GM21786 (cell line): Measurements from ENCODE around the gene PLCB2.

Experiments
- ATAC-seq: cut with Tn5 transposase; IDR thresholded peaks from one replicate; pipeline ENCODE4 v1.9.1; 2021; ENCODE audit not compliant: unreplicated experiment

PLCB2 gene

DNA sequence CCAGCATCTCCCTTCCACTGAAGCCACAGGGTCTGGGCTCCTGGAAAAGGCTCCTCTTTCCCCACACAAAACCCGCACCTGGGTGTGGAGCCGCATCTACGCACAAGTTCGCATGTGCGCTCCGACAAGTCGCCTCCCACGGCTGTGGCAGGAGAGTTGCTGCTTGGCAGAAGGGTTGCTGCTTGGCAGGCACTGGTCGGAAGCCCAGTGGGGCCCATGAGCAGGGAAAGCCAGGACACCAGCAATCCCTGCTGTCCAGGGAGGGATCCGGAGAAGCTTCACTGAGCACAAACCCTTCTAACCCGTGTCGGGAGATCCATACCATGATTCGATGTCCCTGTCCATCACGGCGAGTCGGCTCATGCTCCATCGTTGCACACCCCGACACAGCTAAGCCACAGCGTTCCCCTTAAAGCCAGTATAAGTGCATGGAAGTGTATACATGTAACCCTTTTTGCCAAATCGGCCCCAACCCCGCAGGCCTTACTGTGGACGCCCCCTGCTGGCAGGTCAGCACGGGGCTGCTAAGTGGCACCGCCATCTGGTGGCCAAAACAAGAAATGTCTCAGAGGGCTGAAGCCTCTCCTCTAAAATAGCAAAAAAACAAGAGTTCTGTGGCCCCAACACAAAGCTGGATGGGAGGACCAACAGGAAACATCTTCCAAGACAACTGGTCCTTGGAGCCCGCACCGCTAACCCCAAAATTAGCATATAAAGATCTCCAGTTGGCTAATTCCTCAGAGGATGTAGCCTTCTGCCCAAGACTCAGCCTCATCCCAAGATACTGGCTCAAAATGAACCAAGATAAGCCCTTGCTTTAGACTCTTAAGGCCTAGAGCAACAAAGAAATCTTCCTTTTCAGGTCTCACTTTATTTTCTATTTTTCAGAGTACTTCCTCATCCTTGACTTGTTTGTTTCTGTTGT is 33.1 kb downstream of the PLCB2 start:
- peak; percentile 52 for ATAC-seq

DNA sequence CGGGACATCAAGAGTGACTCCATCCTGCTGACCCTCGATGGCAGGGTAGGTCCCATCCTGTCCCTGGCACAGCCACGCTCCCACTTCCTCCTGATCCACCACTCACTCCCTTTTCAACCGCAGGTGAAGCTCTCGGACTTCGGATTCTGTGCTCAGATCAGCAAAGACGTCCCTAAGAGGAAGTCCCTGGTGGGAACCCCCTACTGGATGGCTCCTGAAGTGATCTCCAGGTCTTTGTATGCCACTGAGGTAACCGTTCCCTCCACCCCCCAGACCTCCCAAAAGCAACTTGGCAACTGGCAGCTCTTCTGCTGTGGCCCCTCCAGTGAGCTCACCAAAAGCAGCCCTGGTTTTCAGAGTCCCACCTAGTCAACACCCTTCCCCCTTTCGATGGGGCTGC is 34.3 kb downstream of the PLCB2 start:
- no peak for ATAC-seq

DNA sequence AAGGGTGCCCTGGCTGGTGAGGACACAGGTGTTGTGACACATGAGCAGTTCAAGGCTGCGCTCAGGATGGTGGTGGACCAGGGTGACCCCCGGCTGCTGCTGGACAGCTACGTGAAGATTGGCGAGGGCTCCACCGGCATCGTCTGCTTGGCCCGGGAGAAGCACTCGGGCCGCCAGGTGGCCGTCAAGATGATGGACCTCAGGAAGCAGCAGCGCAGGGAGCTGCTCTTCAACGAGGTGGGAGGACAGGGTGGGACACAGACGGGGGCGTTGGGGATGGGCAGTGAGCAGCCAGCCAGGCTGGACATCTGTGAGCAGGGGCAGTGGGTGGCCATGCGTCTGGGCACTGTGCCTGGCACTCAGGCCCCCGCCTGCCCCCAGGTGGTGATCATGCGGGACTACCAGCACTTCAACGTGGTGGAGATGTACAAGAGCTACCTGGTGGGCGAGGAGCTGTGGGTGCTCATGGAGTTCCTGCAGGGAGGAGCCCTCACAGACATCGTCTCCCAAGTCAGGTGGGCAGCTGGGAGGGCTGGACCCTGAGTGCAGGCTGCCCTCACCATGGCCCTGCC is 35.2 kb downstream of the PLCB2 start:
- ATAC-seq, result no peak

DNA sequence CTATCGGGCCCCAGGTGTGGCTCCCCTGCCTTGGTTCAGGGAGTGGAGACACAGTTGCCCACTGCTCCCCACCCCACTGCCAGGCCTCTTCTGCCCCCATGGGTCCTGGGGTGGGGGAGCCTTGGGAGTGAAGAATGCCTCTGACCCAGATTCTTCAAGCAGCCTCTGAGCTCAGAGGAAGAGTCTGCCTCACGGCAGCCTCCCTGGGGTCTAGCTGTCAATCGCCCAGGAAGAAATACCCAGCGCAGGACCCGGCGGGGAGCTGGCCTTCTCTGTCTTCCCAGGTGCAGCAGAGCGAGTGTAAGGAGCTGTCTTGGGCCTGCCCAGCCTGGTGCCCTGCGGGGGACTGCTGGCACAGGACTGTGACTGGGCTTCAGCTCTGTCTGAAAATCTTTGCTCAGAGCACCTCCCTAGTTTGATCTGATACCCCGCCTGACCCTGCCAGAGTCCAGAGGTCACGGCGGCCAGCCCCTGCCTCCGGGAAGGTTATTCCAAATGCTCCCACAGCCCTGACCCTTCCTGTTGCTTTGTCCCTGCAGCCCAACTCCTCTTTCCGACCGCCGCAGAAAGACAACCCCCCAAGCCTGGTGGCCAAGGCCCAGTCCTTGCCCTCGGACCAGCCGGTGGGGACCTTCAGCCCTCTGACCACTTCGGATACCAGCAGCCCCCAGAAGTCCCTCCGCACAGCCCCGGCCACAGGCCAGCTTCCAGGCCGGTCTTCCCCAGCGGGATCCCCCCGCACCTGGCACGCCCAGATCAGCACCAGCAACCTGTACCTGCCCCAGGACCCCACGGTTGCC is 35.9 kb downstream of the PLCB2 start:
- no peak for ATAC-seq

DNA sequence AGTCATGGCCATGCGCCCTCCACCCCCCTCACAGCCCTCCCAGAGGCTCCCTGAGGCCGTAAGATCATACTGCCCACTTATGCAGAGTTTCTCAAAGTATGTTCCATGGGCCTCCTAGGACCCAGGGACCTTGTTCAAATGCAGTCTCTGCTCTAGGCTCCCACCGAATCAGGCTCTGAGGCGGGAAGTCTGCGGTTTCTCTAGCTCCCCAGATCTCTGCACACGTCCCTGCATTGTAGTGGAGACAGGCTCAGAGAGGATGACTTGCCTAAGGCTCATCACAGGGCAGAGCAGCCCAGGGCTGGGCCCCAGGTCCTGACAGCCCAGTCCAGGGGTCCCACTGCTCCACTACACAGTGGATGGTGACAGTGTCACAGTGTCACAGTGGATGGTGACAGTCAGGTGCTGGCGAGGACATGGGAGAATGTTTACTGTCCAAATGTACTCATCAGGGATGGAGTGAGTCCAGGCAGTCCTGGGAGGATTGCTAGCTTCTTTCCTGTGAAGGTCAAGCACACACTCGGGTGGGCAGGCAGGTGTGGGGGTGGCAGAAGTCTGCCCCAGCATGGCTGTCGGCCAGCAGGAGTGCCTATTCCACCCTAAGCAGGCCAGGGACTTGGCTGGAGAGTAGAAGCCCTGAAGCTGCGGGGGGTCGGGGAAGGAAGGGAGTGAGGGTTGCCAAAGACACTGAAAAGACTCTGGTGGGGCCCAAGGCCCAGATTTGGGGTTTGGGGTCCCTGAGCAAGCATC is 37.3 kb downstream of the PLCB2 start:
- no peak for ATAC-seq

DNA sequence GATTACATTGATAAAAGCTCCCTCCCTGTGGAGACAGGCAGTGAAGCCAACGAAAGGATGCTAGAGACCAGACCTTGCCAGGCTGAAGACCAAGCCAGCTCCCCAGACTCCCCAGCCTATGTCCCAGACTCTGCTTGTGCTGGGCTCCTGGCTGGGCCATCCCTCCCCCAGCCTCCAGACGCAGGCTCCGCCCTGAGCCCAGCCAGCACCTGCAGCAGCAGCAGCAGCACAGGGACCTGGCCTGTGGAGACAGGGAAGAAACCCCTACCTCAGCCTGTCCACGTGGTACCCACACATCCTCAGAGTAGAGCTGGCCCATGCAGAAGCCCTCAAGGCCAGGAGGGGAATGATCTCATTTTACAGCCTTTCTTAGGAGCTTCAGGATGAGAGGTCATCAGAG is 38.1 kb downstream of the PLCB2 start:
- ATAC-seq, result no peak

DNA sequence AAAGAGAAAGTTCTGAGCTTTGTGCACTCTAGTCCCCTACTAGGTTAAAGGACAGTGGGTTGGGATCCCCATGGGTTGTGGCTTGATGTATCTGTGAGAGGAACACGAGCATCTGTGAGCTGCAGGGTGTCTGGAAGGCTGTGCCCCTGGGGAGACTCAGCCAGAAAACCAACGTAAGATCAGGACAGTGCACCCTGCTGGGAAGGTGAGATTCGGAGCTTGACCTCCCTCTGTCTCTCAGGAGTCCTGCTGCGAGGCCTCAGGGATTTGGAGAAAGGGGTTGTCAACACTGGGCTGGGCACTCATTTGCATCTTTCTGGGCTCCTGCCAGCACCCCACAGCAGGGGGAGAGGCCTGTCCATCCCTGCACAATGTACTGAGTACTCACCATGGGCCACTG is 40.1 kb downstream of the PLCB2 start:
- no peak for ATAC-seq

DNA sequence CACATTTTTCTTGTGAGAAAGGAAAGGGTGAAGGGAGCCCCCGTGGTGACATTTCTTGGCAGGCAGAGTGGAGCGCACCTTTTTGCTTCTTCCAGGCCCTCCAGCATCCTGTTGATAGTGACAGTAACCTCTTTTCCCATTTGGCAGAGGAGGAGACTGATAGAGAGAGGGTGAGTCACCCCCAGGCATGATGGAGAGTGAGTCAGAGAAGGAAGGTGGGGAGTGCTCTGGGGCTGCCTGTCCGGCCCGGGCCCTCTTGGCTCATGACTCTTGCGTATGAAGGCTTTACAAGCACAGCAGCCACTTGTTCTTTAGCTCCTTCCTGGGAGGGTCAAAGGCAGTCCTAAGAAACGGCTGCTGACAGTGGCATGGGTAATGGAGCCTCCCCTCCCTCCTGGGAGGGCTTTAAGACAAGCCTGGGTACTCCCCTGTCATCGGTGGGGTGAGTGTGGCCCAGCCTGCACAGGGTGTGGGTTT is 40.9 kb downstream of the PLCB2 start:
- no peak for ATAC-seq

DNA sequence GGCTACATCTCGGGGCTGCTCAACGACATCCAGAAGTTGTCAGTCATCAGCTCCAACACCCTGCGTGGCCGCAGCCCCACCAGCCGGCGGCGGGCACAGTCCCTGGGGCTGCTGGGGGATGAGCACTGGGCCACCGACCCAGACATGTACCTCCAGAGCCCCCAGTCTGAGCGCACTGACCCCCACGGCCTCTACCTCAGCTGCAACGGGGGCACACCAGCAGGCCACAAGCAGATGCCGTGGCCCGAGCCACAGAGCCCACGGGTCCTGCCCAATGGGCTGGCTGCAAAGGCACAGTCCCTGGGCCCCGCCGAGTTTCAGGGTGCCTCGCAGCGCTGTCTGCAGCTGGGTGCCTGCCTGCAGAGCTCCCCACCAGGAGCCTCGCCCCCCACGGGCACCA is 41.9 kb downstream of the PLCB2 start:
- ATAC-seq, result no peak

DNA sequence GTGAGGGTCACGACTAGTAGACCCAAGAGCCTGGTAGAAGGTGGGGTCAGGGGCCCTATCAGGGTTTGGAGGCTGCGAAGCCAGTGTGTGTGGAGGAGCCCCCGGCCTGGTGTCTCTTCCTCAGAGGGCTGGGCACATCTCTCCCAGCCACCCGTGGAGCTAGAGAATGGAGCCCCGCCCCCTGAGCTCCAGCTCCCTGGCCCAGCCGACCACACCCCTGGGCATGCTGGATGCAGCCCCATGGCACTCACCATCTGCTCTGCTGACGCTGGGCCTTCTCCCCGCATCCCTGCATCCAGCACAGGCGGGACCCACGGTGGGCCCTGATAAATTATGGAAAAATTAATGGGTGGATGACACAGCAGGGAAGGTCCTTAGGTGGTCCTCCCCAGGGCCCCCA is 42.4 kb downstream of the PLCB2 start:
- no peak for ATAC-seq

DNA sequence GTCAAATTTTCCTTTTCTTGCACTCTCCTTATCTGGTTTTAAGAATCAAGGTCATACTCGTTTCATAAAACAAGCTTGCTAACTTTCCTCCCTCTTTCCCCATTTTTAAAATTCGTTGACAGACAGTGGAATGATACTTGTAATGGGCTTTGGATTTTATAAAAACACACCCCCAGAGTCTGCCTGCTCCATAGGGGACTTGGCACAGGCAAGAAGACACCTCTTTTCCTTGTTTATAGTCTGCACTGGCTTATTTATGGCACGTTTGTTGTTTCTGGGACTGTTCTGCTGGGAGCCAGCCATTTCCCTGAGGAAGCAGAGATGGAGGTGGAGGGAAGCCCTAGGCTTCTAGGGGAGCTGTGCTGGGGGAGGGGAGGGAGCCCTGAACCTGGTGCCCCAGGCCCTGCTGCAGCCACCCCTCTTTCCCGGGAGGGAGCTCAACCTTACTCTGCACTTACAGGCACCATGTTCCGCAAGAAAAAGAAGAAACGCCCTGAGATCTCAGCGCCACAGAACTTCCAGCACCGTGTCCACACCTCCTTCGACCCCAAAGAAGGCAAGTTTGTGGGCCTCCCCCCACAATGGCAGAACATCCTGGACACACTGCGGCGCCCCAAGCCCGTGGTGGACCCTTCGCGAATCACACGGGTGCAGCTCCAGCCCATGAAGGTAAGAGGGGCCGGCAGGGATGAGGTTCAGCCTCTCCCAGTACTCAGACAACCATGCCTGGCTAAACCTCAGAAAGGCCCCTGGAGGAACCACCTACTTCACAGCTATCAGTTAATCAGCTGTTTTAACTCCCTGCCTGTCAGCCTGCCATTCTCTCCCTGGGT is 43.2 kb downstream of the PLCB2 start:
- ATAC-seq, result no peak

DNA sequence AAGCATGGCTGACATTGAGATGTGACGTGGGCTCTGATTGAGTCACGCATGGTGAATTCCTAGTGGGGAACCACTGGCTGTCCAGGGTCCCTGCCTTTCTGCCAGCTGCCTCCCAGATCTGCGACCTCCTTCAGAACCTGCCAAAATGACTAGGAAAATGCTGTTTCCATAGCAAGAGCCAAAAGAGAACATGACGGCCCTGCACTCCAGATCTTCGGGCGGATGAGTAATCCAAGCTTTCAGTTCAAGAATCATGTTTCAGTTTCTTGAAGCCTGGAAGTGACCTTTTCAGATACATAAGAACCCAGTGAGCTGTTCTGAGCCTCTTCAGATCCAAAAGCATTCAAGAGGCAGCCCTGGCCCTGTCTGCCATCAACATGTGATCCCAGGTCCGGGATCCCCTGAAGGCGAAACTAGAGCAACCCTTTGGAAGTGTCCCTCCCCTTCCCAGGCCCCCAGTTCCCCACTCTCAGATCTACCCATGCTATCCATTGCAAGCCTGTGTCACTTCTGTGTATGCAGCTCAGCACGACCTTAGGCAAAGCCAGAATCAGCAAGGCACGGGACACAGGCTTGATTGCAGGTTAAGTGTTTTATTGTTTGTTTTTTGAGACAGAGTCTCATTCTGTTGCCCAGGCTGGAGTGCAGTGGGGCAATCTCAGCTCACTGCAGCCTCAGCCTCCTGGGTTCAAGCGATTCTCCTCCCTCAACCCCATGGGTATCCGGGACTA is 44.5 kb downstream of the PLCB2 start:
- ATAC-seq, result no peak

DNA sequence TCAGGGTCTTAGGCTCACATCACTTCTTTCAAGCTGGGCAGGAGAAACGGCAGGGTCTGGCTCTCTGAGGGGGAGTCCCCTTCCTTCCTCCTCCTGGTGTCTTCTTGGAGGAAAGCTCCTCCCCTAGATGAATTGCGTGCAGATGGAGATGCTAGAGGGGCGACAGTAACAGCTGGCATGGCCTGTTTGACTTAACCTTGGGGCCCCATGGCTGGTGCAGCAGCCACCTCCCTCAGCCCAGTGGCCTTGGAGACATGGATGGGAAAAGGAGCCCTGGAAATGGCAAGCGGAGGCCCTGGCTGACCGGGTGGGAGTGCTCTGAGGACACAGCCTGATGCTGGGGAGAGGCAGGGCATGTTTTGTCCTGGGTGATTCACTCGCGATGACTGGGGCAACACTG is 48.7 kb downstream of the PLCB2 start:
- no peak for ATAC-seq

DNA sequence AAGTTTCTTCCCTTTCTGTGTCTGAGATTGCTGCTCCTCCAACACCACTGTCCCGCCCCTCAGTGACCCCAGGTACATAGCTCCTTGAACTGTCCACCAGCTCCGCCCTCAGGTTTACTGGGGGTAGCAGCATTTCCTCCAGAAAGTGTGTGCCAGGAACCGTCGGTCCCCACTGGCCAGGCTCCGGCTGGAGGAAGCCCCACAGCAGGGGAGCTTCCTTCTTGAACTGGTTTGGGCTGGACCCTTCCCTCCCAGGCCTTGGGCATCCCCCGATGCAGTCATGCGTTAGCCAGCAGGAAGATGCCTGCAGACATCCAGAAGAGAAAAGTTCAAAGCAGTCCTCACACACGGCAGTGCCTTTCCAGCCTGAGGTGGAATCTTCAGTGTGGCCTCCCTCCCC is 49.2 kb downstream of the PLCB2 start:
- no peak for ATAC-seq

DNA sequence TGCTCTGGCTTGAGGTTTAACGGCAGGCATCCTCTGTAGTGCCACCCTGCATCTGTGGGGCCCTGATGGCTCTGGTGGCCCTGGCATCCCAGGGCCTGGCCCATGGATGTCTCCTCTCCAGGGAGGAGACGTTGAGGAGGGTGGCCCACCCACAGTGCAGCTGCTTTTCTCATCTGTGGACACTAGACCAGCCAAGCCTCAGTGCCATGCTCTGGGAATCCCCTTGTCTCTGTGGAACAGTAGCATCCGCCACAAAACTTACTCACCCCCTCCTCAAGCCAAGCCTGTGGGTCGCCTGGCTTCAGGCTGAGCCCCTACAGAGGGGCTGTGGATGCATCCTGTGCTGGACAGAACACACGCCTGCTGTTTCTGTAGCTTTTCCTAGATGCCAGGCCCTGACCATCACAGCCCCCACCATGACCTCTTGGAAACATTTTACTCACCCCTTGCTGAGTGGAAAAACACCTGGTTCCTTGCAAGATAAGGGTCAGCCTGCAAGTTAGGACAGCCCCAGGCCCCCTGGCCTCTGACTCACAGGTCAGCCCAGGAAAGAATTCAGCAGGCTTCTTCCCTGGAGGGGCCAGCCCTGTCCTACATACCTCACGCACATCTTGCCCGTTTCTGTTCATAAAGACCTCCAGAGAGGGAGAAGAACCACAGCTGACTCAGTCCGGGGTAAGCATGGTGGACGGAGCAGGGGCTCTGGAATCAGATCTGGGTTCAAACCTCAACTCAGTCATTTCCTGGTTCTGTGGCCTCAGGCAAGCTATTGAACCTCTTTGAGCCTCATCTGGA is 49.9 kb downstream of the PLCB2 start:
- ATAC-seq, result no peak

DNA sequence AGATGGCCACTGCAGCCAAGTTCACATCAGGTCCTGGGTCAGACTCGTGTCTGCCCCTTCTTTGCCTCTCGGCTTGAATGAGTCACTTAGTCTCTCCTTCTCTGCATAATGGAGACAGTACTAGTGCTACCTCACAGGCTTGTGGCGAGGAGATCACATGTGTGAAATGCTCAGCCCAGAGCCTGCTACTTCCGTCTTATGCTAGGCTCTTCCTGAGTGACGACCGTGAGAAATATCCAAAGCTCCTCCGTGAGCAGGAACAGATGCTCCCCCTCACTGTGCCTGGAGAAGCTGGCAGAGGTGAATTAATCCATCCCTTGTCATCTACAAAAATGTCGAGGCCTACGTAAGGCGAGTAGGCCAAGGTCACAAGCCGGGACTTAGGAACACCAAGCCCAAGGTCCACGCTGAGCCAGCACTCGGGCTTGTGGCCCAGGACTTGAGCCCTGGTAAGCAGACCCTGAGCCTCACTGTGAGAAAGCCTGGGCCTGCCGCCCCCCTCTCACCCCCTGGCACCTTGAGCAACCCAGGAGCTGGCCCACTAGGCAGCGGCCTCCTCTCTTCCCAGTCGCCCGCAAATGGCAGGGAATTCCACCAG is 51.0 kb downstream of the PLCB2 start:
- no peak for ATAC-seq

DNA sequence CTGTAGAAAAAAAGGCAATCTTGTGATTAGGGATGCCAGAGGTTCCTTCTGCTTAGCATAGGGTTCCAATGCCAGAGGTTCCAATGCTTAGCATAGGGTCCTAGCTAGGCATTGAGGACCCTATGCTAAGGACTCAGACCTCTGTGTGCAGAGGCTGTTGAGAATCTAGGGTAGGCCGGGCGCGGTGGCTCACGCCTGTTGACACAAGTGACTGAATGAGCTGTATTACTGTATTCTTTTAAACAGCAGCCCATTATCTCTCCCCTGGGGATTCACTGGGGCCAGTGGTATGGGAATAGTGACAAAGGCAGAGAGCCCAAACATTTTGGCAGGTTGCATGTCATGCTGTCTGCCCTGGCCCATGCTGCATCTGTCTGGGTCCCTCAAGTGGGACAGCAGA is 52.7 kb downstream of the PLCB2 start:
- no peak for ATAC-seq

DNA sequence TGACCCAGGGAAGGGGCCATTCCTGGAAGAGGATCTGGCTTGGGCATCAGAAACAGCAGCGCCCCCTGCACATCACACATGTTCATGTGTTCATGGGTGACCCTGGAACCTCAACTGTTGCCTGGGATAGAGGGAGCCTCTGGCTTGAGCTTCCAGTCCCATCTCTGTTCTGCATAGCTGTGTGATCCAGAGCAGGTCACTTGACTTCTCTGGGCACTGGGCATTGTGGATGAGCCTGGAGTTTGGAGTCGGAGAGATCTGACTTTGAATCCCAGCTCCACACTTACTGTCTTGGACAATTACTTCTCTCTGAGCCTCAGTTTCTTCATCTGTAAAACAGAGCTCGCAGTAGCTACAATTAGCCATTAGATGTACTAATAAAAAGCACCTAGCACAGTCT is 53.3 kb downstream of the PLCB2 start:
- ATAC-seq, result no peak
